Measurements from ENCODE around the gene KLHL13.

DNA sequence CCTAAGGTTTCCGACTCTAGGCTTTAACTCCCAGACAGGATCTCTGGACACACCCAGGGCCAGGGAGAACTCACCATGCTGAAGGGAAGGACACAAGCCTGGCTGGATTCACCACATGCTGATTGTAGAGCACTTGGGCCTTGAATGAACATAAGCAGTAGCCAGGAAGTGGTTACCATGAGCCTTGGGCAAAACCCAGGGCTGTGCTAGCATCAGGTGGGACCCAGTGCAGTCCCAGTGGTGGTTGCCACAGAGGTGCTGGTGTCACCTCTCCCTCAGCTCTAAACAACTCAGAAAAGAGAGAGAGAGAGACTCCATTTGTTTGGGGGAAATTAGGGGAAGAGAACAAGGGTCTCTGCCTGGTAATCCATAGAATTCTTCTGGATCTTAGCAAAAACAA, 77.0 kb downstream of the KLHL13 start:
- TF ChIP-seq, protein P1, sequence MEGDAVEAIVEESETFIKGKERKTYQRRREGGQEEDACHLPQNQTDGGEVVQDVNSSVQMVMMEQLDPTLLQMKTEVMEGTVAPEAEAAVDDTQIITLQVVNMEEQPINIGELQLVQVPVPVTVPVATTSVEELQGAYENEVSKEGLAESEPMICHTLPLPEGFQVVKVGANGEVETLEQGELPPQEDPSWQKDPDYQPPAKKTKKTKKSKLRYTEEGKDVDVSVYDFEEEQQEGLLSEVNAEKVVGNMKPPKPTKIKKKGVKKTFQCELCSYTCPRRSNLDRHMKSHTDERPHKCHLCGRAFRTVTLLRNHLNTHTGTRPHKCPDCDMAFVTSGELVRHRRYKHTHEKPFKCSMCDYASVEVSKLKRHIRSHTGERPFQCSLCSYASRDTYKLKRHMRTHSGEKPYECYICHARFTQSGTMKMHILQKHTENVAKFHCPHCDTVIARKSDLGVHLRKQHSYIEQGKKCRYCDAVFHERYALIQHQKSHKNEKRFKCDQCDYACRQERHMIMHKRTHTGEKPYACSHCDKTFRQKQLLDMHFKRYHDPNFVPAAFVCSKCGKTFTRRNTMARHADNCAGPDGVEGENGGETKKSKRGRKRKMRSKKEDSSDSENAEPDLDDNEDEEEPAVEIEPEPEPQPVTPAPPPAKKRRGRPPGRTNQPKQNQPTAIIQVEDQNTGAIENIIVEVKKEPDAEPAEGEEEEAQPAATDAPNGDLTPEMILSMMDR (conservative IDR thresholded peaks at IDR 0.05; ENCODE audit: low read length): no peak
- TF ChIP-seq EZH2phosphoT487 (IDR thresholded peaks at IDR 0.05; ENCODE audit: borderline replicate concordance): no peak

All from Loucy (cell line).